PC-9 (cell line): ENCODE measurements around the gene TBC1D3B.

ENCODE experiments used
- EZH2 ChIP-seq: fragments of 200-600 bp; sonication (generic); IDR thresholded peaks from 2 replicates; pipeline ENCODE4 v1.8.0; 2017; ENCODE audit warnings: antibody characterized with exemption, low read depth
- TF ChIP-seq, protein P1 (sequence below): fragments of 200-600 bp; sonication (generic); conservative IDR thresholded peaks from 2 replicates; pipeline ENCODE4 v1.6.1; 2017; ENCODE audit warnings: mixed run types, antibody characterized with exemption, mild to moderate bottlenecking, moderate library complexity

GRCh38 chr17:36204724-36205500 is 28.5 kb upstream of the TBC1D3B start:
- TF ChIP-seq, protein P1, sequence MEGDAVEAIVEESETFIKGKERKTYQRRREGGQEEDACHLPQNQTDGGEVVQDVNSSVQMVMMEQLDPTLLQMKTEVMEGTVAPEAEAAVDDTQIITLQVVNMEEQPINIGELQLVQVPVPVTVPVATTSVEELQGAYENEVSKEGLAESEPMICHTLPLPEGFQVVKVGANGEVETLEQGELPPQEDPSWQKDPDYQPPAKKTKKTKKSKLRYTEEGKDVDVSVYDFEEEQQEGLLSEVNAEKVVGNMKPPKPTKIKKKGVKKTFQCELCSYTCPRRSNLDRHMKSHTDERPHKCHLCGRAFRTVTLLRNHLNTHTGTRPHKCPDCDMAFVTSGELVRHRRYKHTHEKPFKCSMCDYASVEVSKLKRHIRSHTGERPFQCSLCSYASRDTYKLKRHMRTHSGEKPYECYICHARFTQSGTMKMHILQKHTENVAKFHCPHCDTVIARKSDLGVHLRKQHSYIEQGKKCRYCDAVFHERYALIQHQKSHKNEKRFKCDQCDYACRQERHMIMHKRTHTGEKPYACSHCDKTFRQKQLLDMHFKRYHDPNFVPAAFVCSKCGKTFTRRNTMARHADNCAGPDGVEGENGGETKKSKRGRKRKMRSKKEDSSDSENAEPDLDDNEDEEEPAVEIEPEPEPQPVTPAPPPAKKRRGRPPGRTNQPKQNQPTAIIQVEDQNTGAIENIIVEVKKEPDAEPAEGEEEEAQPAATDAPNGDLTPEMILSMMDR = no peak
- no peak for TF ChIP-seq EZH2
